Ovary (tissue), 9 donors: ENCODE results near the gene UQCRH. TPM values are rescaled to one million over a fixed set of nuclear protein-coding genes. Genes with fewer than 3 reads are reported as not detected.
A peak's percentile ranks its signal among the peaks of the same experiment; 100 is the strongest.

Experiments used
- DNase-seq, 5 donors: peaks; one replicate each; pipeline ENCODE4 v3.0.0-alpha.2; 2019 to 2020
- H3K27ac ChIP-seq, 2 donors: fragments of 200-600 bp; one replicate each; pipeline versions ENCODE4 v1.5.1 to v1.8.0; 2019 to 2022
- H3K27me3 ChIP-seq: fragments of 200-600 bp; one replicate; pipeline ENCODE4 v1.8.0; 2022
- H3K36me3 ChIP-seq: fragments of 200-600 bp; sonication (generic); one replicate; pipeline ENCODE4 v1.5.1; 2019
- H3K4me1 ChIP-seq: one replicate; pipeline ENCODE4 v1.8.1; 2013; ENCODE audit warnings: mild to moderate bottlenecking, moderate library complexity; ENCODE audit not compliant: insufficient read depth
- H3K4me3 ChIP-seq: fragments of 200-600 bp; sonication (generic); one replicate; pipeline ENCODE4 v1.5.1; 2017
- H3K9me3 ChIP-seq, 2 donors: fragments of 200-600 bp in 1 of 2; sonication (generic) in 1 of 2; one replicate each; pipeline versions ENCODE4 v1.5.1 to v1.8.1; 2013 to 2019; ENCODE audit warnings: mild to moderate bottlenecking in 1 of 2, moderate library complexity in 1 of 2
- CTCF ChIP-seq, 3 donors: fragments of 450-650 bp in 2 of 3; fragments of 200-600 bp in 1 of 3; IDR thresholded peaks; one replicate each; pipeline versions ENCODE4 v1.5.1 to v1.8.0; 2016 to 2022; ENCODE audit warnings: antibody characterized with exemption in 3 of 3, mild to moderate bottlenecking in 1 of 3
- EP300 ChIP-seq: sonication (generic); formaldehyde crosslinking; IDR thresholded peaks from one replicate; pipeline ENCODE4 v1.6.1; 2017; ENCODE audit warnings: antibody characterized with exemption
- POLR2A ChIP-seq: fragments of 450-650 bp; IDR thresholded peaks from one replicate; pipeline ENCODE4 v1.6.1; 2017; ENCODE audit warnings: antibody characterized with exemption, mild to moderate bottlenecking, moderate library complexity
- WGBS, 3 donors: extraction: QIAGEN DNeasy Blood & Tissue Kit in 1 of 3; methylation state at CpG; one replicate each; pipeline versions ENCODE4 v1.1.5 to v1.1.7; 2013 to 2017; 5-methylcytosine and 5-hydroxymethylcytosine counted together
- intact Hi-C, 4 donors: fragments of 100-400 bp; cut with DNase I; formaldehyde crosslinking; loops; one replicate each; pipeline versions ENCODE4 v1.11.0 to v1.15.1; 2022 to 2023
- polyA plus RNA-seq, 2 donors: library from polyadenylated mRNA; stranded (reverse); fragments of 200-250 nt in 1 of 2; fragments of 350-450 nt in 1 of 2; fragmentation: Illumina TruSeq in 1 of 2; extraction: RNeasy Lipid Tissue Mini Kit (QIAGEN cat#74804) in 1 of 2; gene quantifications; one replicate each; pipeline ENCODE4 v1.2.3, GENCODE V29; 2013 to 2014
- total RNA-seq, 7 donors: library from RNA; depleted of rRNA in 2 of 7; stranded (reverse); fragments of >200 nt in 2 of 7; fragmentation: NEBNext Ultra II Directional in 3 of 7; extraction: Animal tissue kit (Norgen Biotek cat#: 25700) in 3 of 7; gene quantifications; one replicate each; pipeline versions ENCODE4 v1.1.0 to v1.2.4, GENCODE V29; 2016 to 2023
- donor health status: DM: no; HTN: no; CAD: no; lungs with moderate emphysema.
- donor health status: DM: no; HTN: no; CAD: no.
- donor health status: Bipolar disorder and iron deficiency.
- donor health status: DM: yes; HTN: yes; CAD: no.
- donor health status: DM: no; HTN: no; CAD: no.
- donor health status: DM: yes; HTN: yes; CAD: no.

Gene UQCRH
- total and polyA plus RNA-seq, 9 donors = 140 to 453 (median 217) TPM

GRCh38 chr1:46277658-46278373 is 25.7 kb upstream of the UQCRH start:
- no peak overlapping the region for H3K27ac ChIP-seq
- H3K4me1 ChIP-seq = no peaks in the 10 kb centered on the region
- no peak for DNase-seq
- TF ChIP-seq CTCF (IDR thresholded peaks at IDR 0.05) = no peak
- TF ChIP-seq POLR2A = no peak
- TF ChIP-seq EP300 = no peak
- intact Hi-C loops = no loop called here
- H3K9me3 ChIP-seq = no peaks in the 10 kb centered on the region
- no peaks in the 10 kb centered on the region for H3K27me3 ChIP-seq
- no peaks in the 10 kb centered on the region for H3K36me3 ChIP-seq
- WGBS, 3 donors = 70 to 83% (median 72%) methylated on average over 14 of the region's 14 CpGs
- H3K4me3 ChIP-seq = no peak overlapping the region

GRCh38 chr1:46278807-46279206 is 24.7 kb upstream of the UQCRH start:
- intact Hi-C loops = no loop called here

GRCh38 chr1:46280092-46280491 is 23.4 kb upstream of the UQCRH start:
- Histone ChIP-seq H3K27me3 (no peaks in the 10 kb centered on the region), H3K27ac (no peak overlapping the region), H3K4me3 (no peak overlapping the region), H3K4me1 (no peaks in the 10 kb centered on the region), H3K36me3 (no peaks in the 10 kb centered on the region), H3K9me3 (no peaks in the 10 kb centered on the region)
- no peak for TF ChIP-seq EP300
- TF ChIP-seq POLR2A = no peak
- TF ChIP-seq CTCF (IDR thresholded peaks at IDR 0.05) = no peak
- intact Hi-C loops = no loop called here
- WGBS, 3 donors = 94 to 100% (median 94%) methylated on average over 3 of the region's 3 CpGs
- no peak for DNase-seq

More at GRCh38 chr1:46278807-46279206, 24.7 kb upstream of the UQCRH start:
- Histone ChIP-seq H3K4me3 (no peak overlapping the region), H3K4me1 (no peaks in the 10 kb centered on the region), H3K36me3 (no peaks in the 10 kb centered on the region), H3K27me3 (no peaks in the 10 kb centered on the region), H3K27ac (no peak overlapping the region), H3K9me3 (no peaks in the 10 kb centered on the region)
- TF ChIP-seq POLR2A = no peak
- no peak for TF ChIP-seq CTCF (IDR thresholded peaks at IDR 0.05)
- TF ChIP-seq EP300 = no peak
- DNase-seq = peak in 3 of 5 donors; percentile 18 to 31 (median 30)
- 83 to 86% (median 83%) methylated on average over 12 of the region's 12 CpGs for WGBS, 3 donors

- H3K36me3 ChIP-seq = no peaks in the 10 kb centered on the region
These were observed 22.5 kb upstream of the UQCRH start for GRCh38 chr1:46281021-46281420.

More at GRCh38 chr1:46281021-46281420, 22.5 kb upstream of the UQCRH start:
- TF ChIP-seq CTCF (IDR thresholded peaks at IDR 0.05) (no peak), POLR2A (no peak), EP300 (no peak)
- Histone ChIP-seq H3K27ac (no peak overlapping the region), H3K4me1 (no peaks in the 10 kb centered on the region), H3K27me3 (no peaks in the 10 kb centered on the region), H3K9me3 (no peaks in the 10 kb centered on the region), H3K4me3 (no peak overlapping the region)
- intact Hi-C loops = no loop called here
- no peak for DNase-seq
- 90 to 94% (median 94%) methylated on average over 14 of the region's 14 CpGs for WGBS, 3 donors
